AML-193 (cell line): Measurements from ENCODE around the gene UBE2A.
A peak's percentile ranks its signal among the peaks of the same experiment; 100 is the strongest.

Source experiments
- DNase-seq, 2 experiments: peaks; one replicate each; lab custom pipeline; 2025; lab: John Stamatoyannopoulos, UW

The UBE2A gene

DNA sequence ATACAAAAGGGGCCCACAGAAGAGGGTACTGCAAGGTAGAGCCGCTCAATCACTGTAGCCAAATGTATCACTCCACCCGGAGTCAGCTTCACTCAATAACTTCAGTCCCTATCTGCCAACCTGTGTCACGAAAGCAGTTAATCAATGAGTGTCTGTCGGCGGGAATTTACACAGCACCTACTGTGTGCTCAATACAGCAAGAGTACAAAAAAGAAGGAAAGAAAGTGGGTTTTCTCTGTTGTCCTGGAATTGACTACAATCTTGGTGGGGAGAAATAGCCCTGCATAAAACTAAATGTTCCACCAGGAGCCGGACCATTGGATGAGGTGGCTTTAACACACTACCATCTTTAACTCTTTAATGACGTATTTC is 32.6 kb downstream of the UBE2A start:
- no peak for DNase-seq

DNA sequence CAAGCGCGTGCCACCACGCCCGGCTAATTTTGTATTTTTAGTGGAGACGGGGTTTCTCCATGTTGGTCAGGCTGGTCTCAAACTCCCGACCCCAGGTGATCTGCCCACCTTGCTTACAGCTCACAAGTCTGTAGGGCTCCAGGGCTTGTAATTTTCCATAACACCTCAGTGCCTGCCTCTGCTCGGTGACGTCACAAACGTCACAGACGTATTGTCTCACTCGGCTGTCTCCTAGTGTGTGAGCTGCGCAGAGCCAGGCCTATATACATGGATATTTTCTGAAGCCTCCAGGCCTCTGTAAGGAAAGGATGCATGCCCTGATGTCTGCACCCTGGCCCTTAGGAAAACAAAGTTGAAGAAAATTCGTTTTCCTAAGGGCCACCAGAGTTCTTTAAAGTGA is 40.4 kb downstream of the UBE2A start:
- DNase-seq = no peak

DNA sequence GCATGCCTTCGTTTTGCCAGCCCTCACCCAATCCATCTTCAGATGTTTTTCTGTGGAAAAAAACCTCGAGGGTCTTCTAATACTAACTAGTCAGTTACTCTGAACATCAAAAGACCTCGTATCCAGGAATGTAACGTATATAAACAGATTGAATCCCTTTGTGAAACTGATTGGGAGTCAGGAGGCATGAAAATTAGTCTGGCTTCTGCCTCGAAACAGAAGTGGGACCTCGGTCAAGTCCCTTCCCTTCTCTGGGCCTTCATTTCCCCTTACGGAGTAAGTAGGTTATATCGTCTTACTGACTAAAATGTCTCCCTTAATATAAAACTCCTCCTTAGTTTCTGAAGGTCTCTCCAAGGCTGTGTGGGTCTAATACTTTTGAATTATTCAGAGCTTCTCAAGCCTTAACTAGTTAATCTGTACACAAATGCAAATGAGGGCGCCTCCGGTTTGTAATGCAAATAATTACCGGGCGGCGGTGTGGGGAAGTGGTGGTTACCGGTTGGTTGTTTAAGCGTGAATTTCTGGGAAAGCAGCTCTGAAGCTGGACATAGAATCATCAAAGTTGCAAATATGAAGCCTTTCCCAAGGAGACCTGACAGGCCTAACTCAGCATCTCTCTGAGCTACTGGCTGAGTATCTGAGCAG is 43.3 kb downstream of the UBE2A start:
- peak in 1 of 2 experiments; percentile 20 for DNase-seq

DNA sequence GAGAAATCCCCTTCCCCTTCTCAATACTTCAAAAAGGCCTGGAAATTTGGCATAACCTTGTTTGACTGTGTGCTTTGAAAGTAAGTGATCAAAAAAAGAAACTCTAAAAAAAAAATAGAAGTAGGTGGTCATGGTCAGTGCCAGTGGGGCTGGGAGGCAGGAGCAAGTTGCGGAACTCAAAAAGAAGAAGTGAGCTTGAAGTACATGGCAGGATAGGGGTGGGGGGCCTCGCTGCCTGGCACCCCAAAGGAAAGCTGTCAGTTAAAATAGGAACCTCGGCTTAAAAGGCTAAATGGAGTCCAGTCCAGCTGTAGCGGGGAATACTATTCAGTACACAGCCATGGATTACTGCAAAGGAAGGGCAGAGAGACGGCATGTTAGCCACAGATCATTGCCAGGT is 44.1 kb downstream of the UBE2A start:
- DNase-seq = peak; percentile 33 to 49

DNA sequence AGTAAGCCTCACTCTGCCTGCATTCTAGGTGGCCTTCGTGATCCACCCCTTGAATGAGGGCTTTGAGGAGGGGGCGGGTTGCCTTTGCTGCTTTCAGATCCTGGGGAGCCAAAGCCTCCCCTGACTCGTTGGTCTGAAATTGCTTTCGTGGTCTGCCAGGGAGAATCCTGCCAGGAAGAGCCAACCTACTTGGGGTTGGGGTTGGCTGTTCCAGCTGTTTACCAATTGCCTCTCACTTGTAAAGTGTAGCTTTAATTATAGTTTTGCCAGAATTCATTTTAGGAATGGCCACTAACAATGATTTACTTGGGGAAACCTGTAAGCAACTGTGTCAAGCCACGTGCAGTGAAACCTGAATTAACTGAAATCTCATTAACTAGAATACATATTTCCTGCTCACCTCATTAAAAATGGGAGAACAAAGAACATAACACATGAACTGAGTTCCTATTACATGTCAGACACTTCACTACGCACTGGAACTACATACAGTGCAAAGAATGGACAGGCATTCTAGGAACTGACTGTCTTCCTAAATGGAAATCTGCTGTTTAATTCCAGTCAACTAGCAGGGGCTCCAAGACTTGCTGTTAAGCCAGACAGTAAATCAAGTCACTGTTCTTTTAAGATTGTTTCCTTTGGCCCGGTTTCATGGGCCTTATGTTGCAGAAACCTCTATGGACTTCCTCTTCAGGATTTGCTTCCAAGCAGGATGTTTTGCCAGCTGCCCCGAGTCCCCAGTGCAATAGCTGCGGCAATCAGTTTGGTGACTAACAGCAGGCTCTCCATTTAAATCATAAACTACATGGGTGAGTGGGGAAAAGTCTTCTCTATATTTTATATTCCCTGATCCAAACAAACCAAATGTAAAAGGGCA is 48.2 kb downstream of the UBE2A start:
- DNase-seq = no peak

DNA sequence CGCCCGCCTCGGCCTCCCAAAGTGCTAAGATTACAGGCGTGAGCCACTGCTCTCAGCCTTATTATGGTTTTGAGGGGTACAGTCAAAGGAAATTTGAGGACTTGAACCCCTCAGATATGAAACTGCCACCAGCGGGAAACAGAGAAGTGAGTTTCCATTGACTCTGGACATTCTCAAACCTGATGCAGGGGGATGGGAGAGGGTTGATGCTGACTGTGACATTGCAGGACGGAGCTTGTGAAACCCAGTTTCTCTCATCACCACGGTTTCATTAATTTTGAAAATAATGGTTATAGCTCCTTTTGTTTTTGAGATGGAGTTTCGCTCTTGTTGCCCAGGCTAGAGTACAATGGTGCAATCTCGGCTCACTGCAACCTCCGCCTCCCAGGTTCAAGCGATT is 50.1 kb downstream of the UBE2A start:
- DNase-seq = no peak

DNA sequence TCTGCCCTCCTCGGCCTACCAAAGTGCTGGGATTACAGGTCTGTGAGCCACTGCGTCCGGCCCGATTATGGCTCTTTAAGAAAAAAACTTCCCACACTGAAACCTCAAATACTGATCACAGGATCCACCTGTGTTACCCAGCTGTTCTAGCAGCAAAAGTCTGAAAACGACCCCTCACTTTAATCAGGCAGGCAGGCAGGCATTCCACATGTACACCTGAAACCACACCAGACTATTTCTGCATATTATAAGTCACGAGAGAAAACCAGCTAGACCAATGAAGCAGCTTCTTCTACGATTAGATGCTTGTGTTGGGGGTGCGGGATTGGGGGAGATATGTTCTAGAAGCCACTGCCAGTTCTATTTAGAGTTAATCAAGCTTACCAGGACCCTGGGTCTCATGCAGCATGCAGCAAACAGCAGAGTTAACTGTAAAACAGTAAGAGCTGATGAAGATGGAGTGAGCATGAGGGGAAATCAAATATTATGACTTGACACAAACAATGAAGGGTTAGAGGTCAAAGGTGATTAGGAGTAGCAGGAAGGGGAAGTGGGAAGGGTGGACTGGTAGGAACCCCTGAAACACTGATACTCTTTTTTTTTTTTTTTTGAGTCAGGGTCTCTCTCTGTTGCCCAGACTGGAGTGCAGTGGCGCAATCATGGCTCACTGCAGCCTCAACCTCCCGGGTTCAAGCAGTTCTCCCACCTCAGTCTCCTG is 50.7 kb downstream of the UBE2A start:
- DNase-seq = no peak

DNA sequence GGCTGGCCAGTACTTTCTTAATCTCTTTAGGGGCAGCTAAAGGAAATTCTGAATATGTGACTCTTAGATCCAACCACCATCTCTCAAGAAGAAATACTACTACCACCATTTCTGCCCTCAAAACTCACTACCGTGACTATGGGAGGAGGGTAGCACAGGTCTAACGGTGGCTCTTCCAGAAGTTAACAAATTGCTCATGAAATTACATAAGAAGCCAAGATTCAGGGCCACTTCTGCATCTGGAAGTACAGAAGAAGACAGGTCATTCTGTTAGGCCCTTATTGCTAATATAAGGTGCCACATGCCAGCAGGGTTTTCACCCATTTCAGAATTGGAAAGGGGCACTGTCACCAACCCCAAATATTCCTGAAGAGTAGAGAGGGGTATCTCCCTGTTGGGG is 51.5 kb downstream of the UBE2A start:
- no peak for DNase-seq
